Peyer's patch (tissue), 4 donors: Measurements from ENCODE around the gene BEGAIN.

Experiments used
- CTCF ChIP-seq, 6 experiments: fragments of 450-650 bp in 4 of 6; fragments of 200-600 bp in 2 of 6; sonication (generic) in 1 of 6; IDR thresholded peaks; one replicate each; pipeline ENCODE4 v1.5.1; 2017 to 2019; ENCODE audit warnings: antibody characterized with exemption in 6 of 6, mild to moderate bottlenecking in 3 of 6, moderate library complexity in 1 of 6
- POLR2A ChIP-seq, 2 donors: fragments of 450-650 bp; IDR thresholded peaks; one replicate each; pipeline ENCODE4 v1.5.1; 2017; ENCODE audit warnings: antibody characterized with exemption in 2 of 2, mild to moderate bottlenecking in 2 of 2, moderate library complexity in 2 of 2

GRCh38 chr14:100561005-100561404 lies 26.2 kb downstream of the BEGAIN start:
- TF ChIP-seq CTCF (IDR thresholded peaks at IDR 0.05): no peak
- no peak for TF ChIP-seq POLR2A (IDR thresholded peaks at IDR 0.05)
